NCI-H524 treated with DMSO at 0.1 percent for 48 hours (cell line): ENCODE results near the gene ASB15.
A peak's percentile ranks its signal among the peaks of the same experiment; 100 is the strongest.
"Not testable (repeated sequence)": the region's sequence is repeated elsewhere in the genome, so short reads cannot be mapped to it uniquely, and the experiment has no call there.

Experiments used
- DNase-seq: peaks from one replicate; lab custom pipeline; 2025; lab: John Stamatoyannopoulos, UW

ASB15 gene

GRCh38 chr7:123598657-123599056 lies 3.0 kb upstream of the ASB15 start:
- DNase-seq, result no peak

- no peak for DNase-seq
Observed at GRCh38 chr7:123599766-123600165, 1.9 kb upstream of the ASB15 start.

GRCh38 chr7:123600876-123601275 lies 745 bp upstream of the ASB15 start:
- DNase-seq, result no peak

GRCh38 chr7:123602648-123603047 lies 1.0 kb downstream of the ASB15 start:
- no peak for DNase-seq

- DNase-seq, result no peak
Observed at GRCh38 chr7:123604739-123605138, 3.1 kb downstream of the ASB15 start.

GRCh38 chr7:123607423-123607975 lies 5.9 kb downstream of the ASB15 start:
- DNase-seq, result no peak

- DNase-seq, result no peak
Observed at GRCh38 chr7:123608991-123609882, 7.6 kb downstream of the ASB15 start.

- DNase-seq, result no peak
Observed at GRCh38 chr7:123609883-123610239, 8.2 kb downstream of the ASB15 start.

GRCh38 chr7:123612024-123612423 lies 10.4 kb downstream of the ASB15 start:
- DNase-seq, result no peak

- no peak for DNase-seq
Observed at GRCh38 chr7:123615344-123615743, 13.7 kb downstream of the ASB15 start.

GRCh38 chr7:123616223-123616622 lies 14.6 kb downstream of the ASB15 start:
- no peak for DNase-seq

- DNase-seq, result peak; percentile 76
Observed at GRCh38 chr7:123621707-123622106, 20.1 kb downstream of the ASB15 start.

- peak; percentile 18 for DNase-seq
Observed at GRCh38 chr7:123622660-123623386, 21.2 kb downstream of the ASB15 start.

- DNase-seq, result no peak
Observed at GRCh38 chr7:123624527-123625183, 23.0 kb downstream of the ASB15 start.

- DNase-seq, result no peak
Observed at GRCh38 chr7:123625254-123625653, 23.6 kb downstream of the ASB15 start.

- no peak for DNase-seq
Observed at GRCh38 chr7:123627851-123628250, 26.2 kb downstream of the ASB15 start.

- no peak for DNase-seq
Observed at GRCh38 chr7:123628829-123629228, 27.2 kb downstream of the ASB15 start.

- DNase-seq, result no peak
Observed at GRCh38 chr7:123629281-123629680, 27.7 kb downstream of the ASB15 start.

- DNase-seq, result no peak
Observed at GRCh38 chr7:123632808-123633207, 31.2 kb downstream of the ASB15 start.

- no peak for DNase-seq
Observed at GRCh38 chr7:123633553-123633952, 31.9 kb downstream of the ASB15 start.

GRCh38 chr7:123634011-123634573 lies 32.5 kb downstream of the ASB15 start:
- not testable (repeated sequence) for DNase-seq
